HG03196 (cell line): ENCODE results near the gene SPINK14.

Experiments
- ATAC-seq: cut with Tn5 transposase; IDR thresholded peaks from one replicate; pipeline ENCODE4 v1.9.1; 2021; ENCODE audit not compliant: unreplicated experiment

SPINK14 gene

GRCh38 chr5:148168246-148168645 lies at the start of gene SPINK14:
Gene SPINK14, plus strand, starts transcription at chr5:148168546. Its CDS starts 1,187 bp downstream, at chr5:148169733.
- no peak for ATAC-seq

- ATAC-seq, result no peak
Observed at GRCh38 chr5:148120317-148120716, 48.0 kb upstream of the SPINK14 start.

- ATAC-seq, result no peak
Observed at GRCh38 chr5:148125641-148126040, 42.7 kb upstream of the SPINK14 start.

GRCh38 chr5:148135091-148136048 lies 33.0 kb upstream of the SPINK14 start:
- no peak for ATAC-seq

- ATAC-seq, result no peak
Observed at GRCh38 chr5:148140846-148141245, 27.5 kb upstream of the SPINK14 start.

GRCh38 chr5:148141645-148142044 lies 26.7 kb upstream of the SPINK14 start:
- no peak for ATAC-seq

GRCh38 chr5:148145916-148146315 lies 22.4 kb upstream of the SPINK14 start:
- ATAC-seq, result no peak

- ATAC-seq, result no peak
Observed at GRCh38 chr5:148146487-148146886, 21.9 kb upstream of the SPINK14 start.

- no peak for ATAC-seq
Observed at GRCh38 chr5:148147415-148147814, 20.9 kb upstream of the SPINK14 start.

- ATAC-seq, result no peak
Observed at GRCh38 chr5:148151872-148152271, 16.5 kb upstream of the SPINK14 start.

GRCh38 chr5:148152781-148153180 lies 15.6 kb upstream of the SPINK14 start:
- ATAC-seq, result no peak

- no peak for ATAC-seq
Observed at GRCh38 chr5:148156609-148157008, 11.7 kb upstream of the SPINK14 start.

- no peak for ATAC-seq
Observed at GRCh38 chr5:148162038-148162437, 6.3 kb upstream of the SPINK14 start.

GRCh38 chr5:148163345-148163744 lies 5.0 kb upstream of the SPINK14 start:
- ATAC-seq, result no peak

- no peak for ATAC-seq
Observed at GRCh38 chr5:148166550-148167283, 1.6 kb upstream of the SPINK14 start.

GRCh38 chr5:148172377-148172776 lies 4.0 kb downstream of the SPINK14 start:
- no peak for ATAC-seq

- ATAC-seq, result no peak
Observed at GRCh38 chr5:148176480-148176879, 8.1 kb downstream of the SPINK14 start.

GRCh38 chr5:148177207-148177606 lies 8.9 kb downstream of the SPINK14 start:
- ATAC-seq, result no peak

GRCh38 chr5:148179234-148179824 lies 11.0 kb downstream of the SPINK14 start:
- ATAC-seq, result no peak

GRCh38 chr5:148186248-148187003 lies 18.1 kb downstream of the SPINK14 start:
- ATAC-seq, result peak; percentile 95

GRCh38 chr5:148191010-148191409 lies 22.7 kb downstream of the SPINK14 start:
- ATAC-seq, result no peak
